ENCODE results near the gene CMTM2.
"Not testable (repeated sequence)": the region's sequence is repeated elsewhere in the genome, so short reads cannot be mapped to it uniquely, and the experiment has no call there.

CMTM2 gene

DNA sequence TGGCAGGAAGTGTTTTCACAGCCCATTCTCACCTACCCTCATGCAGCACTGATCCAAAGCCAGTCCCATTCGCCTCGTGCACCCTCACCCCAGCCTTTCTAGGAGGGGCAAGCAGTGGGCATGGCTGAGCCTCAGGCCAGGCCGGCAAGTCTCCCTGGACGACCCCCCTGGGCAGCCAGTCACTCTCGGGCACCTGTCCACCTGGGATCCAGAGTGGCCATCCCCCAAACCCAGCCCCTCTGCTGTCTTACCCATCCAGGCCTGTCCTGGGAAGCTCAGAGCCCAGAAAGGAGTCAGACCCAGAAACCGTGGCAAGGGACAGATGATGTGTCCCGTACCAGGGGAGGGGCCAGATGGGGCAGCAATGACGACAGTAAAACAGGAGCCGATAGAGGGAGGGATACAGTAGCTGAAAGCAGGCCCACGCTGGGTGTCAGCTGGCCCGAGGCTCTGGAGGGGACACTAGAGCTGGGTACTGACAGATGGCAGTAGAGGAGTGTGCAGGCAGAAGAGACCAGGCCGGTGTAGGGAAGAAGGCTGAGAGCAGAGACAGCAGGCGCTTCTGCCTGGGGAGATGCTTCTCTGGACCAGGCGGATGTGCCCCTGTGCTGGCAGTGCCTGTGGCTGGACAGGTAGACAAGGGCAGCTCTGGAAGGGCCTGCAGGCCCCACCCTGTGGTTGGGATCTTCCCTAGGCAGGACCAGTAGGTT, 31.0 kb downstream of the CMTM2 start:
- DNase-seq: no peak

DNA sequence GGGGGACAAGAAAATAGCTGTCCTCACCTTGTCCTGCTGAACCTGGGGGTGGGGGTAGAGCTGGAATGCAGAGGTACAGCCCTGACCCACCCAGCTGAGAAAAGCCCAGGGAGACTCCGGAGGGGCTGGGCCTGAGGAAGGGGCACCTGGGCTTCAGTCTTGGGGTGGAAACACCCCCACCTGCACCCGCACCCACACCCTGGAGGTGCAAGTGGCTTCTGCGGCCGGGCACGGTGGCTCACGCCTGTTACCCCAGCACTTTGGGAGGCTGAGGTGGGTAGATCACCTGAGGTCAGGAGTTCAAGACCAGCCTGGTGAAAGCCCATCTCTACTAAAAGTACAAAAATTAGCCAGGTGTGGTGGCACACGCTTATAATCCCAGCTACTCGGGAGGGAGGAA, 32.6 kb downstream of the CMTM2 start:
- not testable (repeated sequence) for DNase-seq

DNA sequence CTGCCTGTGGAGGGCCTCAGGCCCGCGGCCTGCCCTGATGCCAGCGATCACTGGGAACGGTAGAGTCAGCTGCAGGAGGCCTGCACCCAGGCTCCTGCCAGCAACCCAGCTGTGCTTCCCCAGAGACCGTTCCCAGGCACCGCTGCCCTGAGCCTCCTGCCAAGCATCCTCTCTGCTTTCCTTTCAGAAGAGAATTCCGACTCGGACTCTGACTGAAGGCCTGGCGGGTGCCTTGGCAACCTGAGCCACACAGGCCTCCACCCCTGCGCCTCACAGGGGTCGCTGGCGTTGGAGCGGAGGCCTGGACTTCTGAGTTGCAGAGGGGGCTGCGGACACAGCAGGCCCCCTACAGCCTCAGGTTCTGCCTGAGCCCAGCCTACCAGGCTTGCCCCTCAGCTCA, 33.2 kb downstream of the CMTM2 start:
- no peak for DNase-seq

DNA sequence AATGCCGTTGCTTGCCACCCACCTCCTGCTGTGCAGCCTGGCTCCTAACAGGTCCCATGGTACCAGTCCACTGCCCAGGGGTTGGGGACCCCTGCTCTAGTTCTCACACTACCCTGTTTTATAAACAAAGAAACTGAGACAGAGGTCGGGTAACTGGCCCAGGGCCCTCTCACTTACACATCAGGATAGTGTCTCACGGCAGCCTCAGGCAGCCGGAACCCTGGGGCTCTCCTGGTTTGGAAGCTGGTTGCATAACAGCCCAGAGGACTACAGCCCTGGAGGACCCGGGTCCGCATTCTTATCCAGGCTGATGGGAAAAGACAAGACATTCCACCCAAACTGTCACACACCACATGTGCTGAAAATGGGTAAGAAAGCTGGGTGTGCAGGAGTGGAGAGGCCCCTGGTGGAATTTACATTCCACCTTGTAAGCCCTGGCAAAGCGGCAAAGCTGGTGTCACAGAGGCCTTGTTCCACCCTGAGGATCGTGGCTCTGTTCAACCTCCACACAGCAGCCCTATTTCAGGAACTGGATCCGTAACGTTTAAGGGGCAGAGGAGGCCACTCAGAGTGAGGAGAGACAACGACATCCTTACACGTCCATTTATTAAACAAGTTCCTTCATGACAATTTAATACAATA, 35.0 kb downstream of the CMTM2 start:
- DNase-seq: no peak

DNA sequence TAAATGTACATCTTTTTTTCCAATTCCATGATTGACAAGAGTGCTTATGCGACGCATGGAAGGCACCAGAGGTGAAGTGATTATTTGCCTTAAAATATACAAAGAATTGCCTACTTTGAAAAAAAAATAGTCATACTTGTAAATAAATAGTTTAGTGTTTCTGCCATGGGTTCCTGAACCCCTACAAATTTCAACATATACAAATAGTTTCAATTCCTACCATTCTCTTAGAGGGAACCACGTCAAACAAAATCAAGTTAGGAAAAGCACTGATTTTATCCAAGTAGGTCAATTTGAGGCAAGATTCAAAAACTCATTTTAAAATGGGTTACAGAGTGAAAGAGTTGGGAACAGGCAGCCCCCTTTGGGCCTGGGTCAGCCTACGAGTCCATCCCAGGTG, 36.9 kb downstream of the CMTM2 start:
- no peak for DNase-seq

DNA sequence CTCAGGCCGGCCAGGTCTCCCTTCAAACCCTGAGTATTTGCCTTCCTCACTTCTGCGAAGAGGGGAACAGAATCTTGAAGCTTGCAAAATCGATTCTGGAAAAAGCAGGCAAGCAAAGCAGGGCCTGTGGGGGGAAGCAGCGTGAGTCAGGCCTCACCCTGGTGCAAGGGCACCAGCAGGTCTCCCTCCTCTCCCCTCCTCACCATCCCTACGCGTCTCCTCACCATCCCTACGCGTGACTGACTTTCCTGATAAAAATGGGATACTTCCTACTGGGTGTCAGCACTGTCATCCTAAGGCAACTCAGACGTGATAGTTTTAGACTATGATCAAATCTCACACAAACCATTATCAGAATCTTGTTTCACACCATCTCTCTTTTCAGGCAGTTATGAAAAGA, 37.3 kb downstream of the CMTM2 start:
- no peak for DNase-seq

DNA sequence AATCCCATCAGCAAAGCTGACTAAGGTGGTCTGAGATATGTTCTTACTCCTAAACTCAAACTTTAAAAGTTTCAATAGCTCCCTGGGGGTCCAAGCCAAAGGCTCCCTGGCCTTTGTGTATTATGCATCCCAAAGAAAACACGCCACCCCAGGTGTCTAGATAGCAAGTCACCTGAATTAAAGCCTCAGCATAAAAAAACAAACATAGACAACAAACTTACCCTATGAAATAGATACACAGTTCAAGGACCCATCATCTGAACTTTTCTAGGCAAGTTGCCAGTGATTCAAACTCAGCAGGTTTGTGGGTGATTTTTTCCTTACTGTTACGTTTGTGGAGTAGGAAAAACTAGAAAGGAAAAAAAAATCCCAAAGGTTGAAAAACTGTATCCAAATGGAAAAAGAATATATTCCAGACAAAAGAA, 37.8 kb downstream of the CMTM2 start:
- no peak for DNase-seq

DNA sequence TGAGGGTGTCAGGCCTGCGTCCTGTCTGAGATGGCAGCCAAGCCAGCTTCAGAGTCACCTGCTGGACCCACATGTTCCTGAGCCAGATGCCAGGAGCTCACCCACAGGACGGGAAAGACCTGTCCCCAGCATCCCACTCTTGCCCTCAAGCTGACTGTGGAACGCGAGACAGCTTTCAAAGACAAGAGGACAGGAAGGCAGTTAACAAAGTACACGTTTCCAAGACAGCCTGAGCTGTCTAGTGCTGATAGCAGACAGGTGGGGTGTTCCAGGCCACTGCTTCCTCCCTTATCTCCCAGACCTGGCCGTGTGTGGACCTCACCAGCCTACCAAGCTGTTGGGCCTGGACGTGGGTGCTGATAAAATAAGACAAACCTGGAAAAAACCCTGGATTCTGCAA, 38.5 kb downstream of the CMTM2 start:
- DNase-seq: no peak

DNA sequence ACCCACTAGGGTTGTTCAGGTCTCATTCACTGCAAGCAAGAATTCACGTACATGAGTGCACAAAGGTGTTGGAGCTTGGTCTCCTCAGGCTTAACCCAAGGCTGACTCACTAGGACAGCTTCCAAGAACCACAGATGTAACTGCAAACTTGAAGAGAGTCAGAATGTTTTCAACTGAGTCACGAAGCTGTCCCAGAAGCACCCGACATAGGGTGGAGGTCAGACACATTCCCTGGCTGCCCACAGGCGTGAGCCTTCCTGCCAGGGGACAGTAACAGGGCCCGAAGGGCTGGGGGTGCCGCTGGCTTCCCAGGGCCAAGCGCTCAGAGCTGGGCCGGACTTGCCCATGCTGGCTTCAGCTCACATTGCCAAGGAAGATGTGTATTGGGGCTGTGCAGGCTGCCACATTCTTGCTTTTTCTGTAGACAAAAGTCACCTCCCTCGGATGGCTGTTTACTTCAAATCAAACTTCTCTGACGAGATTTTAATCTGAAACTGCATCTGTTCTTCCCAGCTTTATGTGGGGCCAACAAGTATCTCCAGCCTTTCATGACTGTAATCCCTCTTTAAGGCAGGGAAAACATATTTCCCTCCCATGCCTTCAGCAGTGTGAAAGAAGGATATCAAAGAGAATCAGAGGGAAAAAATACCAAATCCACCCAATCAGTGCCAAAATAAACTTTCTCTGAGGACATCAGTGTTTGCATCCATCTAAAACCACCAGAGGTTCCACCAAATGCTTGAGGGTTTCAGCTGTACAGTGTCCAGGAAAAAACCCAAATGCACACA, 39.5 kb downstream of the CMTM2 start:
- DNase-seq: no peak

DNA sequence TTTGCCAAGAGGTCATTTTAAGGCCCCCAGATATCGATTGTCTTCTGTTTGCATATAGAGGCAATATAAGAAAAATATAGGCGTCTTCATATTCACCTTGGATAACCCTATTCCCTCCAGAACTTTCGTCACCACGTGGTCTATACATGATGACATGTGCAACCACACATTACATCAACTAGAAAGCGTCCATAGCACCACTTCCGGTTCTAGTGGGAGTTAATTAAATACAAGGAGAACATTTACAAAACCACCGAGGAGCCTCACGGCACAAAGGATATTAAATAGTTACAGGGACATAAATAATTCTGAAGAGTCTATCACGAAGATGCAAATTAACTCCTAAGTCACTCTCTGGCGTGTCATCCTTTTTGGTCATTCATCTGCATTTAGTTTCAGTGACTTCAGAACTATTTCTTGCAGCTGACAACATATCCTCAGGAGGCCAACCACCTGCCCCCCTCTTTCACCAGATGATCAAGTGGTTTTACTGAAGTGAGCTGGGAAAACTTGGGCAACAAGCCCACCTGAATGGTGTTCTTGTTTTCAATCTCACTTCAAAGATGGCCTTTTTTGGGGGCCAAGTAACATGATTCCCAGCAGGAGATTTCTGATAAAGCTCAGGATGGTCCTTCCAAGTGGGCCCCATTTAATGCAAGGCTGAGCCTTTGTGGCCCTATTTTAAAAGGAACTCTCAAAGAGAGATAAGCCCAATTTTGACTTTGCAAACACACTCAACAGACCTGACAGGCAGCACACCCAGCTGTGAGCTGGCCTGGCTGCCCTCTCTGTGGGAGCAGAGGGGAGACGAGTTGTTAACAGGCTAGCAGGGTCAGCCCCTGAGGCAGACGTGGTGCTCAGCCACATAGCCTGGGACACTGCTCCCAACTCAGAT, 40.5 kb downstream of the CMTM2 start:
- DNase-seq: no peak

DNA sequence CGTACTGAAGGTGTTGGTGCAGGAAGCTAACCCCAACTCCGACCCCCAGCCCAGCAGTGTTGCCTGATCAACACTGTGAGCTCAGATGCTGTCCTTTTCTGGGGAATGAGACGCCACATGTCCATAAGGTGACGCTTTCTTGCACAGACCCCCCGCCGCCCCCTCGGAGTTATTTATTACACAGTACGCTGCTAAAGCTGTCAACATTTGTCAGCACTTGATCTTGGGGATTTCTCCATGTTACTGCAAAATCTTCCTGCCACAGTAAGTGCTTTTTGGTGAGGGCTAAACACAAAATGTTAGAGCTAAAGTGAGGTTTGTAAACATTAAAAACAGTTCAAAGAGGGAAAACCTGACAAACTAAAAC, 41.1 kb downstream of the CMTM2 start:
- no peak for DNase-seq

DNA sequence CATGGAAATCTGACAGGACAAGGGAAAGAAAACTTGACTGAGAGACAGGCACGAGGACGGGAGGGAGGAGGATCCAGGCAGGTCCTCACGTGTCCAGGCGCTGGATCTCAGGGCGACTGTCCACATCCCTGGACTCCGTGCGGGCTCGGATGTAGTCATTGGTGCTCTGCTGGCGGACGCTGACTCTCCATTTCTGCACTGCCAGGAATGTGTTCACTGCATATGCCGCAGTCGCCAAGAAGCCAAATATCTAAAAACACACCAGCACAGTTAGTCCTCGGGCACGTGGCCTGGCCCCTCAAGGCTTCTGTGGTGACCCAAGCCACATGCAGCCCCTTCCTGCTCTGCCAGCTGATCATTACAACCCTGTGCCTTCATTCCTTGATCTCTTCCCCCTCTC, 42.7 kb downstream of the CMTM2 start:
- DNase-seq: no peak

DNA sequence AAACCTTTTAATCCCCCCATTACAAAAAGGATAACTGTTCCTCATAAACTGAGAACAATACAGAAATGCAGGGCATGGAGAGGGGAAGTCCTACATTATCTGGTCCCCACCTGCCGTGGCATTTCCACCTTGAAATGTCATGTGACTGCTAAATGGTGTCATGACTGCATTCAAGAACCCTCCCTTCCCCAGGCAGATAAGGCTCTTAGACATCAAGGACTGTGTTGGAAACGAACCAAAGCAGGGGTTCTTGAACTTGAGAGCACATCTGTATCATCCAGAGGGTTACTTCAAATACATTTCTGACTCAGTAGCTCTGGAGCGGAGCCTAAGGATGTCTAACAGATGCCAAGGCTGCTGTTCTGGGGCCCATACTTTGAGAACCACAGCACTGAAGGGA, 43.6 kb downstream of the CMTM2 start:
- DNase-seq: no peak

DNA sequence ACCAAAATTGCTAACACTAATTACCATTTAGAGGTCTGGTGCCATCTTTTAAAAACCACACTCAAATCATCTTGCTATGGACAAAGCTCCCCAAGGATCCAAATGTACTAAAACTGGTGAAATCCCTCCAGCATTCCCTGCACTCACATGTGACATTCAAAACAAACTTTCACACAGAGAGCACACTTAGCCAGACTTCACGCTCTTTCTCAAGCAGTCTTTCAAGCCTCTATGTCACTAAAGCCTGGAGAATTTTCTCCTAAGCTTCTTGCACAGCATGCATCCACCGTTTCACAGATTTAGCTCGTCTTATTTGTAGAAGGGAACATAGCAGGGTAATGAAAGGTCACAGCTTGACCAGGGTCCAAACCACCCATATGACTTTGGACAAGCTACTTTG, 44.5 kb downstream of the CMTM2 start:
- DNase-seq: no peak

DNA sequence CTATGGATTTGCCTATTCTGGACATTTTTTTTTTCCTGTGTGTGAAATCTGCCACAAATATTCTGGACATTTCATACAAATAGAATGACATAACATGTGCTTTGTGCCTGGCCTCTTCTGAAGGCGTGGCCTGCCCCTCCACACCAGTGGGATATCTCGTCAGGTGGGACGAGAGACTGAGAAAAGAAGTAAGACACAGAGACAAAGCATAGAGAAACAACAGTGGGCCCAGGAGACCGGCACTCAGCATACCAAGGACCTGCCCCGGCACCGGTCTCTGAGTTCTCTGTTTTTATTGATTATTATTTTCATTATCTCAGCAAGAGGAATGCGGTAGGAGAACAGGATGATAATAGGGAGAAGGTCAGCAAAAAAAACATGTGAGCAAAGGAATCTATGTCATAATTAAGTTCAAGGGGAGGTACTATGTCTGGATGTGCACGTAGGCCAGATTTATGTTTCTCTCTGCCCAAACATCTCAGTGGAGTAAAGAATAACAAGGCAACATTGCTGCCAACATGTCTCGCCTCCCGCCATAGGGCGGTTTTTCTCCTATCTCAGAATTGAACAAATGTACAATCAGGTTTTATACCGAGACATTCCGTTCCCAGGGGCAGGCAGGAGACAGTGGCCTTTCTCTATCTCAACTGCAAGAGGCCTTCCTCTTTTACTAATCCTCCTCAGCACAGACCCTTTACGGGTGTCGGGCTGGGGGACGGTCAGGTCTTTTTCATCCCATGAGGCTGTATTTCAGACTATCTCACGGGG, 48.5 kb downstream of the CMTM2 start:
- DNase-seq: not testable (repeated sequence)

DNA sequence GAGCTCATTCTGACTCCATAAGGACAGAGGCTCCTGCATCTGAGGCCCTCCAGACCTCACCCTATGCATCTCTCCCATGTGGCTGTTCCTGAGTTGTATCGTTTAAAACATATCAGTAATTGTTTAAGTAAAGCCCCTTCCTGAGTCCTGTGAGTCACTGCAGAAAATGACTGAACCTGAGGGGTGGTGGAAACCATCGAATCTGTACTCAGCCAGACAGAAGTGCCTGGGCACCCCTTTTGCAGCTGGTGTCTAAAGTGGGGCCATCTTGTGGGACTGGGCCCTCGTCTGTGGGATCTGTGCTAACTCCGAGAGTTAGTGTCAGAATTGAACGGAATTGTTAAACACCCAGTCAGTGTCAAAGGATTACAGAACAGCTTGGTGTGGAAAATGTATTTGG, 50.6 kb downstream of the CMTM2 start:
- no peak for DNase-seq

DNA sequence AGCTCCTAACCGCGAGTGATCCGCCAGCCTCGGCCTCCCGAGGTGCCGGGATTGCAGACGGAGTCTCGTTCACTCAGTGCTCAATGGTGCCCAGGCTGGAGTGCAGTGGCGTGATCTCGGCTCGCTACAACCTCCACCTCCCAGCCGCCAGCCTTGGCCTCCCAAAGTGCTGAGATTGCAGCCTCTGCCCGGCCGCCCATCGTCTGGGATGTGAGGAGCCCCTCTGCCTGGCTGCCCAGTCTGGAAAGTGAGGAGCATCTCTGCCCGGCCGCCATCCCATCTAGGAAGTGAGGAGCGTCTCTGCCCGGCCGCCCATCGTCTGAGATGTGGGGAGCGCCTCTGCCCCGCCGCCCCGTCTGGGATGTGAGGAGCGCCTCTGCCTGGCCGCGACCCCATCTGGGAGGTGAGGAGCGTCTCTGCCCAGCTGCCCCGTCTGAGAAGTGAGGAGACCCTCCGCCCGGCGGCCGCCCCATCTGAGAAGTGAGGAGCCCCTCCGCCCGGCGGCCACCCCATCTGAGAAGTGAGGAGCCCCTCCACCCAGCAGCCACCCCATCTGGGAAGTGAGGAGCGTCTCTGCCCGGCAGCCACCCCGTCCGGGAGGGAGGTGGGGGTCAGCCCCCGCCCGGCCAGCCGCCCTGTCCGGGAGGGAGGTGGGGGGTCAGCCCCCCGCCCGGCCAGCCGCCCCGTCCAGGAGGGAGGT, 51.4 kb downstream of the CMTM2 start:
- not testable (repeated sequence) for DNase-seq

DNA sequence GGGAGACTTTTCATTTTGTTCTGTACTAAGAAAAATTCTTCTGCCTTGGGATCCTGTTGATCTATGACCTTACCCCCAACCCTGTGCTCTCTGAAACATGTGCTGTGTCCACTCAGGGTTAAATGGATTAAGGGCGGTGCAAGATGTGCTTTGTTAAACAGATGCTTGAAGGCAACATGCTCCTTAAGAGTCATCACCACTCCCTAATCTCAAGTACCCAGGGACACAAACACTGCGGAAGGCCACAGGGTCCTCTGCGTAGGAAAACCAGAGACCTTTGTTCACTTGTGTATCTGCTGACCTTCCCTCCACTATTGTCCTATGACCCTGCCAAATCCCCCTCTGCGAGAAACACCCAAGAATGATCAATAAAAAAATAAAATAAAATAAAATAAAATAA, 52.3 kb downstream of the CMTM2 start:
- DNase-seq: not testable (repeated sequence)

DNA sequence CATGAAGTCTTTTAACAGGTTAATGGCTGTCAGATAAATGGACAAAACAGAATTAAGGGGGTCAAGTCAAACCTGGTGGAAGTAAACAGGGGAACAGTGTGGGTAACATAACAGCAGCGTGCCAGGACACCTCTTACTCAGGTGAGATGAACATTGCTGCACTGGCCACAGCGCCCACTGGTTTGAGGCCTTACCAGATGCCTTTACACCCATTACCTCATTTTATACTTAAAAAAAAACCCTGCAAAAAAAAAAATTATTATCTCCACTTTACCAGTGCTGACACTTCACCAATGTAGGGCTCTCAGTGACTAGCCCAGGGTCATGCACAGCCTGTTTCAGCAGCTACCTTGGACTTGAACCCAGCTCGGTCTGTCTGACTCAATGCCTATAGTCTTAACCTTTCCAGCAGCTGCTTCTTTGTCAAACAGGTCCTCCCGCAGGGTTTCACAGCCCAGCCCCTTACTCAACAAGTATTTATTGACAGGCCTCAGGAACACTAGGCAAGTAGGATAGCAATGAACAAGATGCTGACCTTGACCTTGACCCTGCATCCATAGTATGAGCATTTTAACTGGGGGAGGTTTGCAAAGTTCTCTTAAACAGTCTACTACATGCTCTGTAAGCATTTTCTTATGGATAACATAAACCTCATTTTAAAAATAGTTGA, 55.4 kb downstream of the CMTM2 start:
- no peak for DNase-seq

DNA sequence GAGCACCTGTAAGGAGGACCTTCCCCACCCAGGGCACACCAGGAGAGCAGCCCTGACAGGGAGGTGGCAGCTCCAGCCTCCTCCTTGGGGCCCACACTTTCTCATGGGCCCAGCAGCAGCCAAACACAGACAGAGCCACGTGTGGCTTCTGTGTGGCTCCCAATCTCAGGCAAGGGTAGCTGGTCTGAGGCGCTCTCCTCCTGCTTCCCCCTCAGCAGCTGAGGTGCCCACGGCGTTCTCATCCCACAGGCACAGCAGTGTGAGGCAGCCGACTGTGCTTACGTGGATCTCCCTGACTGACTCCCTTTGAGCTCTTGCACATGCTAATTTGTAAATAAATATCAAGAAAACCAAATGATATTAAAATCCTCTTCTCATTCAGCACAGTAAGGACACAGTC, 56.1 kb downstream of the CMTM2 start:
- no peak for DNase-seq

DNA sequence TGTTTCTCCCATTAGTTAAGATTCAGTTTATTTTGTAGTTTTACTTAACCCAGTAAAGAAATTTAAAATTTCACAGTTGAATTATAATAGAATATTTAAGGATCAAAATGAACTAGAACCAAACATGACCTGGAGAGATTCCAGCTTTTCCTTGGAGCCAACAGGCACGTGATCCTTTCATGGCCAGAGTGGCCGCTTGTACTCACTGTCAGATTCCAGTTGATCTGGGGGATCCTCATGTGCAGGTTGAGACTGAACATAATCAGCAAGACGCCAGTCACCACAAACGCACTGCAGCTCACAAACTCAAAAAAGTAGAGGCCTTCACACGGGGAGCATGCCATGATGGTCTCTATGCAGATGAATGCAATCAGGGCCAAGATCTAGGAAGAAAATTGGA, 56.9 kb downstream of the CMTM2 start:
- DNase-seq: no peak

All from SIG-M5 (cell line).